NCI-H2227 treated with DMSO at 0.1 percent for 48 hours (cell line): ENCODE measurements around the gene KHK.
"Not testable (repeated sequence)": the region's sequence is repeated elsewhere in the genome, so short reads cannot be mapped to it uniquely, and the experiment has no call there.

ENCODE experiments used
- DNase-seq: peaks from one replicate; lab custom pipeline; 2025; lab: John Stamatoyannopoulos, UW

The KHK gene

DNA sequence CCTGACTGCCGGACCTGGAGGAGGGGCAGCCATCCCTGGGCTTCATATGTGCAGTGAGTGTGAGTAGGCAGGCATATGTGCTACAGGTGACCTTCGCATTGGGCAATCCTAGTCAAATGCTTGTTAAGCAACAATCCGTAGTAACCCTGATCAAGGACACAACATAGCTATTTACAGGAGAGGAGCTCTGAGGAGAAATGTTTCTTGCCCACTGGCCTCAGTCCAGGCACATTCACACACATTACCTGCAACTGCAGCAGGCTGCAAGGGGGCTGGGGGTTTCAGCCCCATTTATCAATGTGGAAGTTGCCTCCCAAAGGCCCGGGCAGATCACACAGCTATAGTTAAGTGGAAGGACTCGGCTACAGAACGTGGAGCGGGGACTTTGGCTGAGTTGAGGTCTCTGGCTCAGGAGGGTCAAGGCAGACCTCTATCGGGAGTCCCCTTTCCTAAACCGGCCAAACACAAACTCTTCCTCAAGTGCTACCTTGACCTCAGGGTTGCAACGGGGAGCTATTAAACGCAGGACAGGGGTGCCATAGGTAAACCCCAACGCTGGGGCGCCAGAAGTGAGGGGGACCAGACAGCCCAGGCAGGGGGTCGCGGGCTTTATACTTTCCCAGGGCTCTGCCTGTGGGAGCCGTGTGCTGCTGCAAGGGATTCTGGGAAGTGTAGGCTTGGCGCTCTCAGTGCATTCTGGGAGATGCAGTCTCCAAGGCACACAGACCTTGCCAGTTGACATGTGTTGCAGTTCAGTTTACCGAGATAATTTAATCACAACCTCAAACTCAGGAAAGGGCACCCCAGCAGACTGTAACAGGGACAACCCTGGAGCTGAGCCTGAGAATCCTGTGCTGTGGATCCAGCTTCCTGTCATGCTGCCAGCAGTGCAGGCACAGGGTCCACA, 9.4 kb downstream of the KHK start:
- peak; percentile 54 for DNase-seq

DNA sequence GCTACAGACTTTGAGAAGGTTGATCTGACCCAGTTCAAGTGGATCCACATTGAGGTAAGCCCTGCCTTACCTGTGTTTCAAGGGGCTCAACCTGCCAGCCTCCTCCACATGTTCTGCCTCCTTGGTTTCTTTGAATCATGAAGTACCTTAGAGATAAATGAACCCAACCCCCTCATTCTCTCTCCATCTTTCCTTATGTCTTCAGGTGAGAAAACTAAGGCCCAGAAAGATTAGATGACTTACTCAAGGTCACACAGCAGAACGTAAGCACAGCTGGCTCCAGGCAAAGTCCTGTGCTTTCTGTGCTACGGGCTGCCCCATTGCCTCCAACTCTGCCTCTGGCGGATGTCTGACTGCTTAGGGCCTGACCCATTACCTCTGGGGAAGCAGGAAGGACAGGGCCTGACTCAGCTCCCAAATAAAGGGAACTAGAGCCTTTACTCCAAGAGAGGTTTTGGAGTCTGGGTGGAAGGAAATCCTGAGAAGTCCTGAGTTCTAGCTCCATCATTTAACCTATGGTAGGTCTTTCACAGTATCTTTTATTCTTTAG, 10.3 kb downstream of the KHK start:
- DNase-seq, result no peak

DNA sequence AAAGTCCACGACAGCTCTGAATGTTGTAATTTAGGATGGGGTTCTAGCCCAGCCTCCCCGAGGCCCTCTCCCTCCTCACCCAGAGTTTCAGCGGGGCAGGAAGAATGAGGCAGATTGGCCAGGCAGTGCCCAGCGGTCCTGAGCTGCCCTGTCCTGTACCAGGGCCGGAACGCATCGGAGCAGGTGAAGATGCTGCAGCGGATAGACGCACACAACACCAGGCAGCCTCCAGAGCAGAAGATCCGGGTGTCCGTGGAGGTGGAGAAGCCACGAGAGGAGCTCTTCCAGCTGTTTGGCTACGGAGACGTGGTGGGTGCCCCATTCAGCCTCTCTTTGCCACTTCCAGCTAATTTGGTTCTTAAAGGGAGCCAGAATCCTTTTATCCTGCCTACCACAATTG, 10.8 kb downstream of the KHK start:
- no peak for DNase-seq

DNA sequence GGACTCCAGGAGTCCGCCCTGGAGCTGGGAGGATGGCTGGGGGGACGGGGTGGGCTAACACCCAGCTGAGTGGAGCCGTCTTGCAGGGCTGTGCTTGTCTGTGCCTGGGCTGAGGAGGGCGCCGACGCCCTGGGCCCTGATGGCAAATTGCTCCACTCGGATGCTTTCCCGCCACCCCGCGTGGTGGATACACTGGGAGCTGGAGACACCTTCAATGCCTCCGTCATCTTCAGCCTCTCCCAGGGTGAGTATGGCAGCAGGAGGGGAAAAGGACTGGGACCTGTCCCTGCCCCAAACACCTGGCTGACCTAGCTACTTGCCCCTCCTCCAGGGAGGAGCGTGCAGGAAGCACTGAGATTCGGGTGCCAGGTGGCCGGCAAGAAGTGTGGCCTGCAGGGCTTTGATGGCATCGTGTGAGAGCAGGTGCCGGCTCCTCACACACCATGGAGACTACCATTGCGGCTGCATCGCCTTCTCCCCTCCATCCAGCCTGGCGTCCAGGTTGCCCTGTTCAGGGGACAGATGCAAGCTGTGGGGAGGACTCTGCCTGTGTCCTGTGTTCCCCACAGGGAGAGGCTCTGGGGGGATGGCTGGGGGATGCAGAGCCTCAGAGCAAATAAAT, 12.9 kb downstream of the KHK start:
- no peak for DNase-seq

DNA sequence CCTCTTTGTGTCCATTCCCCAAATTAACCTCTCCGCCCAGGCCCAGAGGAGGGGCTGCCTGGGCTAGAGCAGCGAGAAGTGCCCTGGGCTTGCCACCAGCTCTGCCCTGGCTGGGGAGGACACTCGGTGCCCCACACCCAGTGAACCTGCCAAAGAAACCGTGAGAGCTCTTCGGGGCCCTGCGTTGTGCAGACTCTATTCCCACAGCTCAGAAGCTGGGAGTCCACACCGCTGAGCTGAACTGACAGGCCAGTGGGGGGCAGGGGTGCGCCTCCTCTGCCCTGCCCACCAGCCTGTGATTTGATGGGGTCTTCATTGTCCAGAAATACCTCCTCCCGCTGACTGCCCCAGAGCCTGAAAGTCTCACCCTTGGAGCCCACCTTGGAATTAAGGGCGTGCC, 13.5 kb downstream of the KHK start:
- no peak for DNase-seq

DNA sequence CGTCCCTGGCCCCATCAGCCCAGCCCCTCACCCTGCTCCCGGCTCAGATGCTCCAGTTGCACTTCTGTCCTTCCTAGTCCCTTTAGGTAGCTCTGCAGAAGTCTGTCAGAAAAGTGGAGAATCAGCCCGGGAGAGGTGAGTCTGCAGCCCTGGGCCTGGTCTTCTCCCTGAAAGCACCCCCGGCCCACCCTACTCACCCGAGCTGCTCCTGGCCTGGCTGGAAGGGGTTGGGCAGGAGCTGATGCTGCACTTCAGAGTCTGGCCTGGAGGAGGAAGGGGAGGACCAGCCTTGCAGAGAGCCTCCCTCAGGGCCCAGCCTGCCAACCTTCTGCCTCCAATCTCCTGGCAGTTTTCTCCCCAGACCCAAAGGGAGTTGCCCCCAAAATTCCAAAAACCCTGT, 15.8 kb downstream of the KHK start:
- no peak for DNase-seq

DNA sequence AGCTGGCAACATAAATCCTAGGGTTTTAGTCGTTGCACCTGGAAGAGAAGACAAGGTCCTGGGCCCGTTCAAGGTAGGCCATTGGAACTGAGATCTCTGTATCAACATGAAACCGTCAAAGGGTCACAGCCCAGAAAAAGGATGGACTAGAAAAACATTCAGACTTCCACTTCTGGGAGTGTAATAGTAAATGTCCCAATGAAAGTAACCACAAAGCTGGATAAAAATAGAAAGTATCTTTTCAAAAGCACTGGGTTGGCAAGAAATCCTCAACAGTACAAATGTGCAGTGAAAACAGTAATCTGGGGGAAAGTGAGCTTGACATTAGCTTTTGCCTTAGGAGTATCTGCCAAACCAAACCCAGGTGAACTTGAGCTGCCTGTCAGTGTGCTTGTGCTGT, 19.4 kb downstream of the KHK start:
- DNase-seq, result no peak

DNA sequence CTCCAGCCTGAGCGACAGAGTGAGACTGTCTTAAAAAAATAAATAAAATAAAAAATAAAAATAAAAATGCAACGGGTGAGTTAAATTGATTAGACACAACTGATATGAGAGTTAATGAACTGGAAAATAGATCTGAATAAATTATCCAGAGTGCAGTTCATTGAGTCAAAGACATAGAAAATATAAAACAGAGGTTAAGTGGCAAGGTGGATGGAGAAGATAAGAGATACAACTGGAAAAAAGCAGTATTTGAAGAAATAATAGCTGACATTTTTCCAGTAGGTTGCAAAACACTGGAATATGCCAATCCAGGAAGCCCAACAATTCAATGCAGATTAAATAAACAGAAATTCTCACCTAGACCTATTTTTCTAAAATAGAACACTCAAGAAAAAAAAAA, 21.6 kb downstream of the KHK start:
- DNase-seq, result no peak

DNA sequence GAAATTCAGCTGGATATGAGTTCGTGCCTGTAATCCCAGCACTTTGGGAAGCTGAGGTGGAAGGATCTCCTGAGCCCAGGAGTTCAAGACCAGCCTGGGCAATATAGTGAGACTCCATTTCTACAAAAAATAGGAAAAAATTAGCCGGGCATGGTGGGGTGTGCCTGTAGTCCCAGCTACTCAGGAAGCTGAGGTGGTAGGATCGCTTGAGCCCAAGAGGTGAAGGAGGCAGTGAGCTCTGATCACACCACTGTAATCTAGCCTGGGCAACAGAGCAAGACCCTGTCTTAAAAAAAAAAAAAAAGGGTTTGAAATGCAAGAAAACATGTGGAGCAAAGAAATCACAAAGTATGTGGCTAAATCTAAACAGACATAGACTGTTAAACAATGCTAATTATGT, 22.5 kb downstream of the KHK start:
- DNase-seq, result no peak

DNA sequence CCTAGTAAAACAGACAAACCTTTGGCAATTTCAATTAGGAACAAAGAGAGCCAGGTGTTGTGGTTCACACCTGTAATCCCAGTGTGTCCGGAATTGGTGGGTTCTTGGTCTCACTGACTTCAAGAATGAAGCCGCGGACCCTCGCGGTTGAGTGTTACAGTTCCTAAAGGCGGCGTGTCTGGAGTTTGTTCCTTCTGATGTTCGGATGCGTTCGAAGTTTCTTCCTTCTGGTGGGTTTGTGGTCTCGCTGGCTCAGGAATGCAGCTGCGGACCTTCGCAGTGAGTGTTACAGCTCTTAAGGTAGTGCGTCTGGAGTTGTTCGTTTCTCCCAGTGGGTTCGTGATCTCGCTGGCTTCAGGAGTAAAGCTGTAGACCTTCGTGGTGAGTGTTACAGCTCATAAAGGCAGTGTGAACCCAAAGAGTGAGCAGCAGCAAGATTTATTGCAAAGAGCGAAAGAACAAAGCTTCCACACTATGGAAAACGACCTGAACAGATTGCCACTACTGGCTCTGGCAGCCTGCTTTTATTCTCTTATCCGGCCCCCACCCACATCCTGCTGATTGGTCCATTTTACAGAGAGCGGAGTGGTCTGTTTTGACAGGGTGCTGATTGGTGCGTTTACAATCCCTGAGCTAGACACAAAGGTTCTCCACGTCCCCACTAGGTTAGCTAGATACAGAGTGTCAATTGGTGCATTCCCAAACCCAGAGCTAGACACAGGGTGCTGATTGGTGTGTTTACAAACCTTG, 24.2 kb downstream of the KHK start:
- not testable (repeated sequence) for DNase-seq

DNA sequence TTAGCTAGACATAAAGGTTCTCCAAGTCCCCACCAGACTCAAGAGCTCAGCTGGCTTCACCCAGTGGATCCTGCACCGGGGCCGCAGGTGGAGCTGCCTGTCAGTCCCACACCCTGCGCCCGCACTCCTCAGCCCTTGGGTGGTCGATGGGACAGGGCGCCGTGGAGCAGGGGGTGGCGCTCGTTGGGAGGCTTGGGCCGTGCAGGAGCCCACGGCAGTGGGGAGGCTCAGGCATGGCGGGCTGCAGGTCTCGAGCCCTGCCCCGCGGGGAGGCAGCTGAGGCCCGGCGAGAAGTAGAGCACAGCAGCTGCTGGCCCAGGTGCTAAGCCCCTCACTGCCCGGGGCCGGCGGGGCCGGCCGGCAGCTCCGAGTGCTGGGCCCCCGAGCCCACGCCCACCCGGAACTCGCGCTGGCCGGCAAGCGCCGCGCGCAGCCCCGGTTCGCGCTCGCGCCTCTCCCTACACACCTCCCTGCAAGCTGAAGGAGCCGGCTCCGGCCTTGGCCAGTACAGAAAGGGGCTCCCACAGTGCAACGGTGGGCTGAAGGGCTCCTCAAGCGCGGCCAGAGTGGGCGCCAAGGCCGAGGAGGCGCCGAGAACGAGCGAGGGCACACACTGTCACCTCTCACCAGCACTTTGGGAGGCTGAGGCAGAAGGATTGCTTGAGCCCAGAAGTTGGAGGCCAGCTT, 25.0 kb downstream of the KHK start:
- not testable (repeated sequence) for DNase-seq

DNA sequence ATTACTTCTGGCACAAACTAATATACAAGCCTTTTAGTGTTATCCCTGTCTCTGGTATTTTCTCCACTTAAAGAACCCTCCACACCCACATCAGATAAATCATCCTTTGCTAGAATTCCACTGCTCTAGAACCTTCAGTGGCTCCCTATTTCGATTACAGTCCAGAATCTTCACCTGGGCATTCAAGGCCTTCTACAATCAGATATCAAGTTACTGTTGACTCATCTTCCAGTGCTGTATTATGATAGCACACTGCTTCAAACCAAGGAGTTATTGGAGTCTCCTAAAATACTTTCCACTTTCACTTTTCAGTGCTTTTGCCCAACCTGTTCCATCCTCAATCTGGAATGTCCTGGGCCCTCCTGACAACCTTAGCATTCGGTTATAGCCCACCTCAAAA, 28.9 kb downstream of the KHK start:
- DNase-seq, result no peak

DNA sequence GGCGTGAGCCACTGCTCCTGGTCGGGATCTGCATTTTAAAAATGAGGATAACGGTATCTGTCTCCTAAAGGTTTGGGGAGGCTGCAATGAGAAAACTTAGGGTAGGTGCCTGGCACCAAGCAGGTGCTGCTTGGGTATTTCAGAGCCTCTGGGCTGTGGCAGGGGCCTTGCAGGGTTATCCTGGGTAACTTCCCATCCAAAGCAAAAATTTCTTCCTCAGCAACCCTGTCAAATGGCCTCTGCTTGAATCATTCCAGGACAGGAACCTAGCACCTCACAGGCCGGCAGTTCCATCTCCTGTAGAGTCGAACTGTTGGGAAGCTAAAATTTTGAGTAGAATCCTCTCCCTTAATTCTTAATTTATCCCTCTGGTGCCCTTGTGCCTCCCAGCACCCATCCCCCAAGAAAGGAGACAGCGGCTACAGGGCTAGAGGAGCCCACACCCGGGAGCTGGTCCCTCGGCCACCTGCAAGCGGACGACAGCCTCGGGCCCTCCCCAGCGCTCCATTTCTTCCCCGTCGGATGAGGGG, 31.5 kb downstream of the KHK start:
- peak; percentile 13 for DNase-seq

DNA sequence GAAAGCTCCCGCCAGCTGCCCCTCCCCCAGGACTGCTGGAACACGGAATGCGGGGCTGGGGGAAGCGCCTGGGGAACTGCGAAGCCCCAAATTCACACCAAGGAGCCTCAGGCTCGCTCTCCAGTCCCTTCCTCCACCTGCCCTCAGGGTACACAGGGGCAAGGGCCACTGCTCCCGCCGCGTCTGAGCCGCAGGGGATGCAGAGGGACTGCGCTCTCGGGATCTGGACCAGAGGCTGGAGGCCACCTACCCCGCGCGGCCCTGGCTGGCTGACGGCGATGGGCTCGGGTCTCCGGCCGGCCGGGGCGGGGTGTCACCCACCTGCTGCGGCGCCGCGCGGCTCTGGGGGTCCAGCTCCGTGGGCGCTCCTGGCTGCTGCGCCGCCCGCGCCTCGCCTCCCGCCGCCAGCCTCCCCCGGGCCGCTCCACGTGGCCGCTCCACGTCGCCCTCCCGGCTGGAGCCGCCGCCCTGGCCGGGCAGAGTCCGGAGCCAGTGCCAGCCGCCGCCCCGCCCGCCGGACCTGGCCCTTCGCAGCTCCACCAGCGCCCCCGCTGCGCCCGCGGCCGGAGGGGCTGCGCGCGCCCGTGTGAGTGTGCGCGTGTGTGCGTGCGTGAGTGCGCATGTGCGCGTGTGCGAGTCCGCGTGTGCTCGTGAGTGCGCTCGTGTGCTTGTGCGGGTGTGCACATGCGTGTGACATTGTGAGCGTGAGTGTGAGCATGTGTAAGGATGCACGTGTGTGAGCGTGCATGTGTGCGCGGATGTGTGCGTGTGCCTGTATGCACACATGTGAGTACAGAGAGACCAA, 32.2 kb downstream of the KHK start, which contains the start of gene CGREF1:
CGREF1 (minus strand) TSS at position 604 of the 805 bp plus-strand sequence. CDS start 14,762 bp downstream, outside the sequence.
- DNase-seq, result no peak

DNA sequence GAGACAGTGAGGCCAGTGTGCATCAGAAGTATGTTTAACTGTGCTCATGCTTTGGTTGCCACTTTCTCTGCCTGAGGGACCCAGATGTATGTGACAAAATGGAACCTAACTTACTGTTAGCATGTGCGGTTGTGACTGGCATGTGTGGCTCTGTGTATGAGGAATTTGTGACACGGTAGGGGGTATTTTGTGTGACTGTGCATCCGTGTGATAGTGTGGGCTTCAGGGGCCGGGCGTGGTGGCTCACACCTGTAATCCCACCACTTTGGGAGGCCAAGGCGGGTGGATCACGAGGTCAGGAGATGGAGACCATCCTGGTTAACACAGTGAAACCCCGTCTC, 32.7 kb downstream of the KHK start:
- DNase-seq, result not testable (repeated sequence)

DNA sequence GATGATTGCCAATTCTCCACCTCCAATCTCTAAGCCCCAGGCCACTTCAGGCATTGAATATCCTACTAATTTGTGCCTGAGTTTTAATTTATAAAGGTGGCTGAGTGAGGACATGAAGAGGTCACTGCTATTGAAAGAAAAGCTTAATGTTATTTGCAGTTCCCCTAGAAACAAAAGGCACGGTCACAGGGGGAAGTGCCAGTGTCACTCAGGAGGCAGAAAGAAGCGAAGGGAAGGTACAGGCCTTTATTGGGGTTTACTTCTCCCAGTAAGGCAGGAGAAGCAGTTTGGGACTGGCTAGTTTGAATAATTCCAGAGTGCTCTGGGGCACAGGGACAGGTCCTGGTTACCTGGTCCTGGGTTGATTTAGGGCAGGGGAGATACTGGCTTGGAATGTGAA, 35.3 kb downstream of the KHK start:
- DNase-seq, result no peak

DNA sequence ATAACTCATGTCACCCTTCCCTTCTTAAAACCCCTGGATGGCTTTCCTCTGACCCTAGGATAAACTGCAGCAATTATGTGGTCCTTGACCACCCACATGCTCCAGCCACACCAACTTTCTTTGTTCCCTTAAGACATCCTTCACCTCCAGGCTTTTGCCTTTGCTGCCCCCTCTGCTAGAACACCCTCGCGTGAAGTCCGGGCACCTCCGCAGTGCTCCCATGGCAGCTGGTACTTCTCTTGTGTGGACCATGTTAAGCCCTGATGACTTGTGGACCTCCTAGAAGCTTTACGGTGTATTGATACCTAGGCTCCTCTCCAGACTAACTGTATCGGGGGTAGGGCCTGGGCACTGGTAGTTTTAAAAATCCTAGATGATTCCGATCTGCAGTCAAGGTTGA, 36.2 kb downstream of the KHK start:
- DNase-seq, result no peak

DNA sequence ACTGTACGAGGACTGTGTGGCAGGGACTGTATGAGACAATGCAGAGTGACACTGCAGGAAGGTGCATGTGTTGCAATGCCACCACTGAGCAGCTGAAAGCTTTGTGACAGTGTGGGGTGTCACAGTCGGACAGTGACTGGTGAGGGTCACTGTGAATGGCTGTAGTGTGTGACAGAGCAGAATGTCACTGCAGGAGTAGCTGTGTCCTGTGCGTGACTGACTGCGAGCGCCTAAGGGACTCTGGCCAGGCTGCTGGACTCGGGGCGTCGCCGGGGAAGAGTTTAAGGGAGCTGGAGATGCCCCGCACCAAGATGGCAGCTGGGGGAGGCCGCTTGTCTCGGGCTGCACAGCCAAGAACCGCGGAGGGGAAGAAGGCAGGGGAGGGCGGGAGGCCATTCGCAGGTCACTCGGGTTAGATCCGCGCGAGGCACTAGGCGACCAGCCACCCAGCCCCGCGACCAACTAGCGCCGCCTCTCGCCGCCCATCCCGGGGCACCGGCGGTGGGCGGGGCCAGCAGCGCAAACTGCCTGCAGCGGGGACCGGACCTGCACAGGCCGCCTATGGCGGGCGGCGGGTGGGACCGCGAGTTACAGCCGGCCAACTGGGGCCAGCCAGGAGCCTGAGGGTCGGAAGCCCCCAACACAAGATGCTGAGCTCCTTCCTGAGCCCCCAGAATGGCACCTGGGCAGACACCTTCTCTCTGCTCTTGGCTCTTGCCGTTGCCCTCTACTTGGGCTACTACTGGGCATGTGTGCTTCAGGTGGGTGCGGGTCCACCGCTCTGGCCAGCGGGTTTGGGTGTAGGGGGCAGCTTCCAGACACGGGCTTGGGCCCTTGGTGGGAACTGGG, 37.0 kb downstream of the KHK start, which contains the start of gene ABHD1:
ABHD1 (plus strand) TSS at position 514 of the 849 bp plus-strand sequence; CDS start at position 648, 134 bp downstream.
- DNase-seq, result peak; percentile 21

DNA sequence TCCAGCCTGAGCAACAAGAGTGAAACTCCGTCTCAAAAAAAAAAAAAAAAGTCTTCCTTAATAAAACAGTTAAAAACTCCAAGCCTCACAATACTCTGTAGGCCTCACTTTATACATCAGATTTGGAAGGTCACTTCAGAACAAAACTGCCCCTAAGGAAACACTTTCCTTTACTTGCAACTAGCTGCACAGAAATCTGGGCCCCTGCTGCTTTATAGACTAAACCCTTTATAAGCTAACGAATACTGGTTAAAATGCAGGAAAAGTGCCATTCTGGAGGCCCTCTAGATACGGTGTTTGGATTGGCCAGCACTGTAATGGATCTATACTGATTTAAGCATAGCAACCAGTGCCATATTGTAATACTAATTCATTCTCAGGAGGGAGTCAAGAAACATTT, 38.5 kb downstream of the KHK start:
- no peak for DNase-seq

DNA sequence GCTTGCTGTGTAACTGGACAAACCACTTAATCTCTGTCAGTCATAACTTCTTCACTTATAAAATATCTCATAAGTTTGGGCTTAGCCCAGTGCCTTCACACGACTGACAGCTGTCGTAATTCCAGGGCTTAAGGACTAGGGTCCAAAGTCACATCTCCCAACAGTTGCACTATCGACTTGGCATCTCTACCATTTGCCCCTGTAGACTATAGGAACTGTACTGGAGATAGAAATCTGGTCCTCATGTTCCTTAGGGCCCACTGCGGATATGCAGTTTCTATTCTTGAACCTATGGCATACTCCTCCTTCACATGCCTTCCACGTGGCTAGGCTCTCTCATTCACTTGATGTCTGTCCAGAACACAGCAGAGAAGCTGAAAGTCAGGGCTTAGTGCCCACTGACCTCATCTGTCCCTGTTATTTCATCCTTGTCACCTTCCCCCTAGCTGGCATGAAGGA, 39.7 kb downstream of the KHK start:
- DNase-seq, result no peak
